HepG2 (cell line): Measurements from ENCODE around the gene ERBB3. TPM values are rescaled to one million over a fixed set of nuclear protein-coding genes. Genes with fewer than 3 reads are reported as not detected.

Source experiments
- E2F5 ChIP-seq: sonication (generic); formaldehyde crosslinking; conservative IDR thresholded peaks from 2 replicates; pipeline ENCODE4 v1.4.0; 2020; ENCODE audit warnings: missing genetic modification reagents
- ELF1 ChIP-seq: sonication (generic); formaldehyde crosslinking; IDR thresholded peaks from 2 replicates; pipeline ENCODE4 v1.4.0; 2020; ENCODE audit warnings: missing genetic modification reagents
- ERF ChIP-seq: IDR thresholded peaks from 2 replicates; pipeline ENCODE4 v1.6.1; 2018; ENCODE audit warnings: missing biosample characterization, missing genetic modification reagents
- FOXP1 ChIP-seq, 2 experiments: fragments of 450-650 bp in 1 of 2; IDR thresholded peaks; 2 replicates each; pipeline ENCODE4 v1.6.1; 2017 to 2018; ENCODE audit warnings: antibody characterized with exemption in 1 of 2
- GPBP1L1 ChIP-seq: sonication (generic); formaldehyde crosslinking; IDR thresholded peaks from 2 replicates; pipeline ENCODE4 v1.5.0; 2020; ENCODE audit warnings: mild to moderate bottlenecking, missing genetic modification reagents
- JDP2 ChIP-seq: sonication (generic); formaldehyde crosslinking; IDR thresholded peaks from 2 replicates; pipeline ENCODE4 v1.8.1; 2022; ENCODE audit warnings: missing genetic modification reagents, borderline replicate concordance
- KDM2A ChIP-seq: sonication (generic); formaldehyde crosslinking; IDR thresholded peaks from 2 replicates; pipeline ENCODE4 v1.4.0; 2020; ENCODE audit warnings: low read depth, missing genetic modification reagents, borderline replicate concordance
- NR0B2 ChIP-seq: sonication (generic); formaldehyde crosslinking; IDR thresholded peaks from 2 replicates; pipeline ENCODE4 v1.4.0; 2020; ENCODE audit warnings: mild to moderate bottlenecking, missing genetic modification reagents
- NRL ChIP-seq: sonication (generic); formaldehyde crosslinking; IDR thresholded peaks from 2 replicates; pipeline ENCODE4 v1.5.0; 2020; ENCODE audit warnings: missing genetic modification reagents, mild to moderate bottlenecking, moderate library complexity, borderline replicate concordance
- RXRA ChIP-seq: sonication (generic); formaldehyde crosslinking; IDR thresholded peaks from 2 replicates; pipeline ENCODE4 v1.5.1; 2020; ENCODE audit warnings: missing genetic modification reagents
- TEAD3 ChIP-seq: optimal IDR thresholded peaks from 2 replicates; pipeline ENCODE3; 2016; ENCODE audit warnings: borderline replicate concordance
- ZKSCAN8 ChIP-seq: IDR thresholded peaks from 2 replicates; pipeline ENCODE4 v1.6.1; 2016; ENCODE audit warnings: borderline replicate concordance, missing genetic modification reagents, missing compliant biosample characterization
- ZNF230 ChIP-seq: sonication (generic); formaldehyde crosslinking; IDR thresholded peaks from 2 replicates; pipeline ENCODE4 v1.4.0; 2020; ENCODE audit warnings: mild to moderate bottlenecking, missing genetic modification reagents
- ZNF484 ChIP-seq: sonication (generic); formaldehyde crosslinking; IDR thresholded peaks from 2 replicates; pipeline ENCODE4 v1.5.1; 2020; ENCODE audit warnings: mild to moderate bottlenecking, low read depth, missing genetic modification reagents, borderline replicate concordance
- ZNF615 ChIP-seq: sonication (generic); formaldehyde crosslinking; IDR thresholded peaks from 2 replicates; pipeline ENCODE4 v1.5.0; 2020; ENCODE audit warnings: mild to moderate bottlenecking, missing genetic modification reagents, borderline replicate concordance
- ZNF891 ChIP-seq: sonication (generic); formaldehyde crosslinking; IDR thresholded peaks from 2 replicates; pipeline ENCODE4 v1.5.0; 2020; ENCODE audit warnings: mild to moderate bottlenecking, missing genetic modification reagents
- ZSCAN29 ChIP-seq: sonication (generic); formaldehyde crosslinking; conservative IDR thresholded peaks from 2 replicates; pipeline ENCODE4 v1.4.0; 2020; ENCODE audit warnings: mild to moderate bottlenecking, missing genetic modification reagents
- polyA plus RNA-seq, 8 experiments: library from polyadenylated mRNA; depleted of rRNA in 3 of 8; stranded (reverse) in 7 of 8; unstranded in 1 of 8; fragments of >200 nt; fragmentation: Illumina TruSeq in 4 of 8; extraction: Trizol in 4 of 8; gene quantifications; 2 replicates each; pipeline versions ENCODE4 v1.2.1 to v1.2.3, GENCODE V29; 2011 to 2016; ENCODE audit warnings: low read depth in 4 of 8, missing spikeins in 1 of 8, mixed read lengths in 1 of 8; ENCODE audit not compliant: insufficient read depth in 1 of 8
- total RNA-seq, 5 experiments: library from RNA; depleted of rRNA; stranded (reverse); fragments of >200 nt; fragmentation: Illumina TruSeq; extraction: Trizol; gene quantifications; 2 replicates each; pipeline ENCODE4 v1.2.3, GENCODE V29; 2016; ENCODE audit warnings: low read depth in 1 of 5
- TF ChIP-seq, protein P1 (sequence below): sonication (generic); formaldehyde crosslinking; IDR thresholded peaks from 2 replicates; pipeline ENCODE4 v1.4.0; 2020; ENCODE audit warnings: mild to moderate bottlenecking, missing genetic modification reagents
- TF ChIP-seq, protein P2 (sequence below): sonication (generic); formaldehyde crosslinking; IDR thresholded peaks from 2 replicates; pipeline ENCODE4 v1.4.0; 2020; ENCODE audit warnings: missing genetic modification reagents
- TF ChIP-seq, protein P3 (sequence below): sonication (generic); formaldehyde crosslinking; IDR thresholded peaks from 2 replicates; pipeline ENCODE4 v1.4.0; 2020; ENCODE audit warnings: low read depth, missing genetic modification reagents

ERBB3 gene
- total and polyA plus RNA-seq, 2 of the 13 experiments (the other 11 are each of a cell fraction or from before 2014, with no cell fraction given), result 93.6 to 358 TPM

GRCh38 chr12:56127888-56128669 is 48.1 kb downstream of the ERBB3 start, which contains the start of gene ESYT1 (continued):
- TF ChIP-seq, protein P1, sequence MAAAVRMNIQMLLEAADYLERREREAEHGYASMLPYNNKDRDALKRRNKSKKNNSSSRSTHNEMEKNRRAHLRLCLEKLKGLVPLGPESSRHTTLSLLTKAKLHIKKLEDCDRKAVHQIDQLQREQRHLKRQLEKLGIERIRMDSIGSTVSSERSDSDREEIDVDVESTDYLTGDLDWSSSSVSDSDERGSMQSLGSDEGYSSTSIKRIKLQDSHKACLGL (CRISPR knock-in tag), result no peak
- TF ChIP-seq, protein P2, sequence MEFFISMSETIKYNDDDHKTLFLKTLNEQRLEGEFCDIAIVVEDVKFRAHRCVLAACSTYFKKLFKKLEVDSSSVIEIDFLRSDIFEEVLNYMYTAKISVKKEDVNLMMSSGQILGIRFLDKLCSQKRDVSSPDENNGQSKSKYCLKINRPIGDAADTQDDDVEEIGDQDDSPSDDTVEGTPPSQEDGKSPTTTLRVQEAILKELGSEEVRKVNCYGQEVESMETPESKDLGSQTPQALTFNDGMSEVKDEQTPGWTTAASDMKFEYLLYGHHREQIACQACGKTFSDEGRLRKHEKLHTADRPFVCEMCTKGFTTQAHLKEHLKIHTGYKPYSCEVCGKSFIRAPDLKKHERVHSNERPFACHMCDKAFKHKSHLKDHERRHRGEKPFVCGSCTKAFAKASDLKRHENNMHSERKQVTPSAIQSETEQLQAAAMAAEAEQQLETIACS (CRISPR knock-in tag), result no peak
- TF ChIP-seq JDP2, result no peak
- 0 out of 2 replicates have a peak, but pooled peaks have one; percentile 49 for TF ChIP-seq E2F5
- TF ChIP-seq ZKSCAN8 (CRISPR knock-in tag), result no peak
- peak; percentile 67; the same call in 1 of the 2 replicates for TF ChIP-seq ZNF230 (CRISPR knock-in tag)
- TF ChIP-seq KDM2A (CRISPR knock-in tag), result peak; percentile 72
- TF ChIP-seq ZNF615, result no peak
- peak; percentile 78; the same call in 1 of the 2 replicates for TF ChIP-seq ZSCAN29
- peak; percentile 13; the same call in 1 of the 2 replicates for TF ChIP-seq RXRA (CRISPR knock-in tag)
- no peak for TF ChIP-seq NR0B2 (CRISPR knock-in tag)
- peak; percentile 76; the same call in 1 of the 2 replicates for TF ChIP-seq ZNF891 (CRISPR knock-in tag)
- no peak for TF ChIP-seq ZNF484 (CRISPR knock-in tag)
- TF ChIP-seq NRL, result 0 out of 2 replicates have a peak, but pooled peaks have one; percentile 54
- TF ChIP-seq, protein P3, sequence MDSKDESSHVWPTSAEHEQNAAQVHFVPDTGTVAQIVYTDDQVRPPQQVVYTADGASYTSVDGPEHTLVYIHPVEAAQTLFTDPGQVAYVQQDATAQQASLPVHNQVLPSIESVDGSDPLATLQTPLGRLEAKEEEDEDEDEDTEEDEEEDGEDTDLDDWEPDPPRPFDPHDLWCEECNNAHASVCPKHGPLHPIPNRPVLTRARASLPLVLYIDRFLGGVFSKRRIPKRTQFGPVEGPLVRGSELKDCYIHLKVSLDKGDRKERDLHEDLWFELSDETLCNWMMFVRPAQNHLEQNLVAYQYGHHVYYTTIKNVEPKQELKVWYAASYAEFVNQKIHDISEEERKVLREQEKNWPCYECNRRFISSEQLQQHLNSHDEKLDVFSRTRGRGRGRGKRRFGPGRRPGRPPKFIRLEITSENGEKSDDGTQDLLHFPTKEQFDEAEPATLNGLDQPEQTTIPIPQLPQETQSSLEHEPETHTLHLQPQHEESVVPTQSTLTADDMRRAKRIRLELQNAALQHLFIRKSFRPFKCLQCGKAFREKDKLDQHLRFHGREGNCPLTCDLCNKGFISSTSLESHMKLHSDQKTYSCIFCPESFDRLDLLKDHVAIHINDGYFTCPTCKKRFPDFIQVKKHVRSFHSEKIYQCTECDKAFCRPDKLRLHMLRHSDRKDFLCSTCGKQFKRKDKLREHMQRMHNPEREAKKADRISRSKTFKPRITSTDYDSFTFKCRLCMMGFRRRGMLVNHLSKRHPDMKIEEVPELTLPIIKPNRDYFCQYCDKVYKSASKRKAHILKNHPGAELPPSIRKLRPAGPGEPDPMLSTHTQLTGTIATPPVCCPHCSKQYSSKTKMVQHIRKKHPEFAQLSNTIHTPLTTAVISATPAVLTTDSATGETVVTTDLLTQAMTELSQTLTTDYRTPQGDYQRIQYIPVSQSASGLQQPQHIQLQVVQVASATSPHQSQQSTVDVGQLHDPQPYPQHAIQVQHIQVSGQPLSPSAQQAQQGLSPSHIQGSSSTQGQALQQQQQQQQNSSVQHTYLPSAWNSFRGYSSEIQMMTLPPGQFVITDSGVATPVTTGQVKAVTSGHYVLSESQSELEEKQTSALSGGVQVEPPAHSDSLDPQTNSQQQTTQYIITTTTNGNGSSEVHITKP (CRISPR knock-in tag), result peak; percentile 77; the same call in 1 of the 2 replicates
- no peak for TF ChIP-seq GPBP1L1 (CRISPR knock-in tag)
- TF ChIP-seq ERF (CRISPR knock-in tag), result no peak
- TF ChIP-seq FOXP1 (IDR thresholded peaks at IDR 0.05), result no peak
- TF ChIP-seq FOXP1 (CRISPR knock-in tag; IDR thresholded peaks at IDR 0.05), result 0 out of 2 replicates have a peak, but pooled peaks have one; percentile 5
- TF ChIP-seq ELF1 (CRISPR knock-in tag), result peak; percentile 50
- peak; percentile 7 for TF ChIP-seq TEAD3 (CRISPR knock-in tag)
